Endodermal cell (in vitro differentiated cells): ENCODE results near the gene CIBAR2. TPM values are rescaled to one million over a fixed set of nuclear protein-coding genes. Genes with fewer than 3 reads are reported as not detected.

Source experiments
- DNase-seq: peaks from one replicate; pipeline ENCODE4 v3.0.0-alpha.2; 2017
- H3K27ac ChIP-seq: 2 replicates; pipeline ENCODE4 v1.5.1; 2013; ENCODE audit warnings: mild to moderate bottlenecking, low read depth, low read length, moderate library complexity
- H3K27me3 ChIP-seq: 2 replicates; pipeline ENCODE4 v1.6.1; 2013; ENCODE audit warnings: mild to moderate bottlenecking, low read length, moderate library complexity; ENCODE audit not compliant: insufficient read depth, control insufficient read depth, poor library complexity, severe bottlenecking
- H3K36me3 ChIP-seq: 2 replicates; pipeline ENCODE4 v1.7.0; 2013; ENCODE audit warnings: mild to moderate bottlenecking, low read length, moderate library complexity; ENCODE audit not compliant: control insufficient read depth, insufficient read depth
- H3K4me1 ChIP-seq: one replicate; pipeline ENCODE4 v1.7.0; 2013; ENCODE audit warnings: low read length; ENCODE audit not compliant: control insufficient read depth, insufficient read depth
- H3K4me3 ChIP-seq: 2 replicates; pipeline ENCODE4 v1.5.1; 2013; ENCODE audit warnings: mild to moderate bottlenecking, low read length, moderate library complexity
- H3K9ac ChIP-seq: 2 replicates; pipeline ENCODE4 v1.6.1; 2013; ENCODE audit warnings: mild to moderate bottlenecking, low read length, moderate library complexity; ENCODE audit not compliant: poor library complexity, severe bottlenecking; ENCODE audit errors: extremely low read depth
- H3K9me3 ChIP-seq: 2 replicates; pipeline ENCODE4 v1.6.1; 2013; ENCODE audit warnings: mild to moderate bottlenecking, low read length, moderate library complexity; ENCODE audit not compliant: control insufficient read depth
- H3K27ac Mint-ChIP-seq: 2 replicates; pipeline ENCODE4 v1.8.0; 2020; ENCODE audit warnings: mixed read lengths
- H3K27me3 Mint-ChIP-seq: 2 replicates; pipeline ENCODE4 v1.8.0; 2021; ENCODE audit warnings: mild to moderate bottlenecking, mixed read lengths; ENCODE audit not compliant: insufficient read depth
- H3K36me3 Mint-ChIP-seq: 2 replicates; pipeline ENCODE4 v1.8.0; 2020; ENCODE audit warnings: low read depth, mixed read lengths
- H3K4me1 Mint-ChIP-seq: 2 replicates; pipeline ENCODE4 v1.8.0; 2020; ENCODE audit warnings: mixed read lengths
- H3K4me3 Mint-ChIP-seq: 2 replicates; pipeline ENCODE4 v1.8.0; 2020; ENCODE audit warnings: mild to moderate bottlenecking, moderate library complexity, mixed read lengths
- H3K9me3 Mint-ChIP-seq: 2 replicates; pipeline ENCODE4 v1.8.0; 2020; ENCODE audit warnings: mild to moderate bottlenecking, mixed read lengths
- WGBS, 2 experiments: methylation state at CpG; one replicate each; pipeline versions ENCODE4 v1.1.5 to v1.1.7; 2013; ENCODE audit warnings: missing lambda C conversion rate in 2 of 2, mixed read lengths in 1 of 2; ENCODE audit not compliant: insufficient coverage in 1 of 2, insufficient read length in 1 of 2; 5-methylcytosine and 5-hydroxymethylcytosine counted together
- total RNA-seq, 2 donors: library from RNA; stranded (reverse); fragmentation: NEBNext Ultra II Directional in 1 of 2; extraction: Animal tissue kit (Norgen Biotek cat#: 25700) in 1 of 2; gene quantifications; 2 replicates in 1 of 2; 3 replicates in 1 of 2; pipeline ENCODE4 v1.2.1, GENCODE V29; 2021
- TF ChIP-seq, protein P1 (sequence below): fragments of 200-600 bp; sonication (generic); conservative IDR thresholded peaks from 2 replicates; pipeline ENCODE4 v1.5.0; 2021; ENCODE audit warnings: antibody characterized with exemption, mild to moderate bottlenecking

The CIBAR2 gene
- total RNA-seq, 2 donors from 2014 or later, result not detected

DNA sequence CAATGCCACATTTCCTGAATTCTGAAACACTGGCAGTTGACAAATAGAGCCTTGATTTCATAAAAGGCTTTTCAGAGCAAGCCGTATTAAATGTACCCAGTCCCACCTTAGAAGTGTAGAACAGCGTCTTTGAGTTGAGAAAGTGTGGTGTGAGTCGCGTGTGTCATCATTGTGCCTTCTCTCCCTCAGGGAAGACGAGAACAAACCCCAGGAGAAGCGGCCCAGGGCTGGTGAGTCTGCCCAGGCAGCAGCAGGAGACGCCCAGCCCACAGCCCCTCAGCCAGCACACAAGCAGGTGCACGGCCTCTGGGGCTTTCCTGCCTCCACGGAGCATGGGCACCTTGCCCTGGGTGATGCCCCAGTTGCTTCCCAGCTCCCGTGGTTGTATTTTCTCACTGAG is 34.0 kb downstream of the CIBAR2 start:
- no peak for DNase-seq
- Histone ChIP-seq H3K27ac (no peak overlapping the region), H3K4me3 (no peak overlapping the region), H3K9ac (no peak overlapping the region), H3K9me3 (no peaks in the 10 kb centered on the region), H3K4me1 (peaks cover 6% of the 10 kb centered on the region), H3K36me3 (no peaks in the 10 kb centered on the region), H3K27me3 (peaks cover 12% of the 10 kb centered on the region)
- Mint-ChIP-seq H3K9me3 (no peaks in the 10 kb centered on the region), H3K36me3 (peaks cover 22% of the 10 kb centered on the region), H3K4me3 (no peak overlapping the region), H3K4me1 (peaks cover 12% of the 10 kb centered on the region), H3K27ac (no peak overlapping the region), H3K27me3 (peaks cover 14% of the 10 kb centered on the region)
- TF ChIP-seq, protein P1, sequence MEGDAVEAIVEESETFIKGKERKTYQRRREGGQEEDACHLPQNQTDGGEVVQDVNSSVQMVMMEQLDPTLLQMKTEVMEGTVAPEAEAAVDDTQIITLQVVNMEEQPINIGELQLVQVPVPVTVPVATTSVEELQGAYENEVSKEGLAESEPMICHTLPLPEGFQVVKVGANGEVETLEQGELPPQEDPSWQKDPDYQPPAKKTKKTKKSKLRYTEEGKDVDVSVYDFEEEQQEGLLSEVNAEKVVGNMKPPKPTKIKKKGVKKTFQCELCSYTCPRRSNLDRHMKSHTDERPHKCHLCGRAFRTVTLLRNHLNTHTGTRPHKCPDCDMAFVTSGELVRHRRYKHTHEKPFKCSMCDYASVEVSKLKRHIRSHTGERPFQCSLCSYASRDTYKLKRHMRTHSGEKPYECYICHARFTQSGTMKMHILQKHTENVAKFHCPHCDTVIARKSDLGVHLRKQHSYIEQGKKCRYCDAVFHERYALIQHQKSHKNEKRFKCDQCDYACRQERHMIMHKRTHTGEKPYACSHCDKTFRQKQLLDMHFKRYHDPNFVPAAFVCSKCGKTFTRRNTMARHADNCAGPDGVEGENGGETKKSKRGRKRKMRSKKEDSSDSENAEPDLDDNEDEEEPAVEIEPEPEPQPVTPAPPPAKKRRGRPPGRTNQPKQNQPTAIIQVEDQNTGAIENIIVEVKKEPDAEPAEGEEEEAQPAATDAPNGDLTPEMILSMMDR, result no peak
- 86 to 90% methylated on average over 5 to 10 of the region's 10 CpGs for WGBS, 2 experiments

DNA sequence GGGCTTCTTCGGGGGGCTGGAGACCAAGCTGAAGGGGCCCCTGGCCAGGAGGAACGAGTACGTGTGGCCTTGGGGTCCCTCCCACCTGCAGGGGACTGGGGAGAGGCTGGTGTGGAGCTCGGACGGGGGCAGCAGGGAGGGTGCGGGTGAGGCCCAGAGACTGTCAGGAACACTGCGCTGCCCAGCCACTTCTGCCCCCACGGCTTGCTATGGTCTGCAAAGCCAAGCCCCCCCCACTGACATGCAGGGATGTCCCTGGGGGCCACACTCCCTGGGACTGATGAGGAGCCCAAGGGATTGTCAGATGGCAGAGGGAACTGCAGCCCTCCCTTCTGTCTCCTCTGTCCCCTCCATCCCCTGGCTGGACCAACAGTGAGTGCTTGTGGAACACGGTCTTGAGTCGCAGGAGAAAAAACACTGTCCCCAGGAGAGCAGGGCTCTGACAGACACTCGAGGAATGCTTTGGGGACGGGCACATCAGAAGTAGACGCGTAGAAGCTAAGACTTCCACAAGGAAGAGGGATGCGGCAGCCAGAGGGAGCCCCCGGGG is 34.6 kb downstream of the CIBAR2 start:
- DNase-seq, result no peak
- Histone ChIP-seq H3K4me1 (peaks cover 2% of the 10 kb centered on the region), H3K36me3 (no peaks in the 10 kb centered on the region), H3K9ac (no peak overlapping the region), H3K4me3 (no peak overlapping the region), H3K27me3 (peaks cover 6% of the 10 kb centered on the region), H3K27ac (no peak overlapping the region), H3K9me3 (no peaks in the 10 kb centered on the region)
- WGBS, 2 experiments, result 88% methylated on average over 9 to 16 of the region's 16 CpGs
- no peak overlapping the region for H3K27ac Mint-ChIP-seq
- peaks cover 8% of the 10 kb centered on the region for H3K4me1 Mint-ChIP-seq
- peaks cover 22% of the 10 kb centered on the region for H3K36me3 Mint-ChIP-seq
- H3K4me3 Mint-ChIP-seq, result no peak overlapping the region
- H3K27me3 Mint-ChIP-seq, result peaks cover 9% of the 10 kb centered on the region
- no peaks in the 10 kb centered on the region for H3K9me3 Mint-ChIP-seq
- TF ChIP-seq, protein P1, result no peak

GRCh38 chr16:85077039-85077438 is 35.2 kb downstream of the CIBAR2 start:
- no peaks in the 10 kb centered on the region for H3K9me3 ChIP-seq
- TF ChIP-seq, protein P1, result no peak
- peaks cover under 1% of the 10 kb centered on the region for H3K27me3 ChIP-seq
- H3K27ac ChIP-seq, result no peak overlapping the region
- H3K4me1 ChIP-seq, result no peaks in the 10 kb centered on the region
- no peaks in the 10 kb centered on the region for H3K36me3 ChIP-seq
- Mint-ChIP-seq H3K27me3 (peaks cover 3% of the 10 kb centered on the region), H3K9me3 (no peaks in the 10 kb centered on the region), H3K36me3 (peaks cover 22% of the 10 kb centered on the region), H3K4me1 (peaks cover 6% of the 10 kb centered on the region), H3K4me3 (no peak overlapping the region), H3K27ac (no peak overlapping the region)
- no peak for DNase-seq
- H3K9ac ChIP-seq, result no peak overlapping the region
- no peak overlapping the region for H3K4me3 ChIP-seq
- WGBS, 2 experiments, result 80 to 88% methylated on average over 3 to 10 of the region's 10 CpGs
